Central memory CD8-positive, alpha-beta T cell (primary cell): ENCODE measurements around the gene MEX3D.

Experiments
- ATAC-seq: fragments of 150-1000 bp; cut with Tn5 transposase; replicated peaks from 2 replicates; pipeline ENCODE4 v1.10.0; 2022; ENCODE audit warnings: mild to moderate bottlenecking, moderate FRiP score, moderate number of reproducible peaks; ENCODE audit not compliant: poor library complexity, severe bottlenecking; ENCODE audit errors: extremely low read depth
- DNase-seq, 2 donors: peaks; one replicate each; pipeline ENCODE4 v3.0.0; 2021; ENCODE audit warnings: low spot score in 2 of 2
- H3K27ac Mint-ChIP-seq: one replicate; pipeline ENCODE4 v1.8.0; 2022; ENCODE audit warnings: low read depth, mild to moderate bottlenecking, moderate library complexity, mixed read lengths
- H3K27me3 Mint-ChIP-seq: one replicate; pipeline ENCODE4 v1.8.0; 2022; ENCODE audit warnings: mixed read lengths
- H3K36me3 Mint-ChIP-seq: one replicate; pipeline ENCODE4 v1.8.0; 2022; ENCODE audit warnings: mild to moderate bottlenecking, moderate library complexity, mixed read lengths; ENCODE audit not compliant: insufficient read depth
- H3K4me1 Mint-ChIP-seq: one replicate; pipeline ENCODE4 v1.8.0; 2022; ENCODE audit warnings: mixed read lengths
- H3K4me3 Mint-ChIP-seq: one replicate; pipeline ENCODE4 v1.8.0; 2022; ENCODE audit warnings: mild to moderate bottlenecking, moderate library complexity, mixed read lengths
- H3K9me3 Mint-ChIP-seq: one replicate; pipeline ENCODE4 v1.8.0; 2022; ENCODE audit warnings: mixed read lengths

Gene MEX3D

DNA sequence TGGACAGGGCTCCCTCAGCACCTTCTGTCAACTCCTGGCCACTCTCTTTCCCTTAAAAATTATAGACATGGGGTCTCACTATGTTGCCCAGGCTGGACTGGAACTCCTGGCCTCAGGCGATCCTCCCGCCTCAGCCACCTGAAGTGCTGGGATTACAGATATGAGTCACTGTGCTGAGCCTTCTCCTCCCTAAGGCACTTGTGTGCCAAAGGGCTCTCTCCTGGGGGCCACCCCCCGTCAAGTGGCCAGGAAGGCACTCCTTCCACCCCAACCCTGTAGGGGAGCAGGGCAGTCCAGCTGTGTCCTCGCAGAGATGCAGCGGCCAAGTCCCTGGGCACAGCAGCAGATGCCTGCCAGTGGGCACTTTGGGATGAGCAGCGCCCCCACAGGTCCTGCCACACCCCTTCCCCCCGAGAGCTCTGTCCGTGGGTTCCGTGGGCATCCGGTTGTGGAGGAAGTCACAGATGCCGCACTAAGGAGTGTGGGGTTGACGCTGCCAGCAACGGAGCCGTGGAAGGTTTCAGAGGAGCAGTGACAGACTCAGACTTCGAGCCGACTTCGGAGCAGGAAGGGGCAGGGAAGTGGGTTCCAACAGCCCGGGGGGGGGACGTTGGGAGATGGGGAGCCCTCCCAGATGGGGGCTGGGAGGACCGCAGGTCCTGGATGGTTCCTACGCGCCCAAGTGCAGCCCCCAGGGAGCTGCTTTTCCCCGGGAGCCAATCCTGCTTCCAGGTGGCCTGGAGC lies 40.4 kb upstream of the MEX3D start:
- Mint-ChIP-seq H3K9me3 (no peaks in the 10 kb centered on the region), H3K27me3 (no peaks in the 10 kb centered on the region), H3K4me3 (peak overlapping the region; percentile 79), H3K36me3 (peaks cover 19% of the 10 kb centered on the region), H3K4me1 (peaks cover 36% of the 10 kb centered on the region), H3K27ac (peak overlapping the region; percentile 78)
- ATAC-seq (no peak), DNase-seq (no peak)

DNA sequence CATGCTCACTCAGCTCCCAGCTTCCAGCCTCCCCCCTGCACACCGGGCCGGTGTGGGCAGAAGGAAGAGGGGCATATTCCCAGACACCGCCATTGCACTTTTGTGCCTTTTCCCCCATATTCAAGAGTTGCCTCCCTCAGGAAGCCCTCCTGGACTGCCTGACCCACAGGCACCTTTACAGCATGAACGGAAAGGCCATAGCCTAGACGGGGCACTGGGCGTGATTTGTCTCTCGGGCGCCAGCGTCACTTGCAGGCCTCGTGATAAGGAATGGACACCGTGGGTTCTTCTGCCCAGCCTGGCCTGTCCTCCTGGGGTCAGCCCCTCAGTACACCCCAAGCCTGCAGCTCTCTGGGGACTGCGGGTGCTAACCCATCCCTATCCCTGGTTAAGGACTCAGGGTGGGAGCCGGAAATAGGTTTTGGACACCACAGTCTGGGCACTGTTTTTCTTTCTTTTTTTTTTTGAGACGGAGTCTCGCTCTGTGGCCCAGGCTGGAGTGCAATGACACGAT lies 38.1 kb upstream of the MEX3D start:
- Mint-ChIP-seq H3K36me3 (peaks cover 25% of the 10 kb centered on the region), H3K4me3 (peak overlapping the region; percentile 97), H3K4me1 (peaks cover 43% of the 10 kb centered on the region), H3K27ac (peak overlapping the region; percentile 95), H3K9me3 (no peaks in the 10 kb centered on the region), H3K27me3 (no peaks in the 10 kb centered on the region)
- DNase-seq (no peak), ATAC-seq (no peak)

DNA sequence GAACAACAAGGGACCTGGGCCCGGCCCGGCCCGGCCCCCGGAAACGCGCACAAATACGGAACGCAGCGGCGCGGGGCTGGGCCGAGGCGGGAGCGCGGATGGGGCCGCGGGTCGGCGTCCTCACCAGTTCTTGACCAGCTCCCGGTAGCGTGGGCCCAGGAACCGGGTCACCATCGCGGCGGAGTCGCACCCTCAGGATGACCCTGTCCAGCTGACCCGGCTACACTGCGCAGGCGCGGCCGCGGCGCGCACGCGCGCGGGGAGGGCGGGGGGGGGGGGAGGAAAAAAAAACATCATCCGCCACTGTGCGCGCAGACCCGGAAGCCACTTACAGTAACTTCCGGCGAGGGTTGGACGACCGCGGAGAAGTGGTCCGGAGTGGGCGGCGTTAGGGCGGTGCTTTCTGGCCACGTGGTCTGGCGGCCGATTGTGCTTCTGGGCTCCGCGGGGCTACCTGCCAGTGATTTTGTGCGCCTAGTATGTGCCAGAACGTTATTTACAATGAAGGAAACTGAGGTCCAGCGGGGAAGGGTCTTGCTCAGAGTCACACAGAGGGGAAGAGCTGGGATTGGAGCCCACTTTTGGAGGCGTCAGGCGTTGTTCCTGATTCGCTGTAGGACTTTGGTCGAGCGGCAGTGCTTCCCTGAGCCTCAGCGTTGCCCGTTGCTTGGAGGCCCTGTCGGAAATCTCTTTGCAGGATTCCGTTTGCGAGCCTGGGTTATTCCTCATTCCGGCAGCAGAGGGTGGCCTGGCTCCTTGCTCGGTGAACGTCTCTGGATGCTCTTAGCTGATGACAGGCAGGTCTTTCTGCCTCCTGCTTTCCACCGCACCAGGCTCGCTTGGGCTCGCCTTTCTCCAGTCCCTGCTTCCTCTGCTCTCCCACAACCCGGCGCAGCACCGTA lies 37.4 kb upstream of the MEX3D start, which contains the start of gene UQCR11:
Gene UQCR11, minus strand, starts transcription at position 227 of the 902 bp plus-strand sequence. Its CDS starts 53 bp downstream, at position 174.
- H3K4me1 Mint-ChIP-seq = peaks cover 43% of the 10 kb centered on the region
- H3K9me3 Mint-ChIP-seq = no peaks in the 10 kb centered on the region
- H3K27me3 Mint-ChIP-seq = no peaks in the 10 kb centered on the region
- ATAC-seq = peak; percentile 85
- H3K36me3 Mint-ChIP-seq = peaks cover 25% of the 10 kb centered on the region
- H3K4me3 Mint-ChIP-seq = peak within 1 kb of the TSS; percentile 97
- peak; percentile 79 to 86 for DNase-seq
- H3K27ac Mint-ChIP-seq = peak within 1 kb of the TSS; percentile 95

DNA sequence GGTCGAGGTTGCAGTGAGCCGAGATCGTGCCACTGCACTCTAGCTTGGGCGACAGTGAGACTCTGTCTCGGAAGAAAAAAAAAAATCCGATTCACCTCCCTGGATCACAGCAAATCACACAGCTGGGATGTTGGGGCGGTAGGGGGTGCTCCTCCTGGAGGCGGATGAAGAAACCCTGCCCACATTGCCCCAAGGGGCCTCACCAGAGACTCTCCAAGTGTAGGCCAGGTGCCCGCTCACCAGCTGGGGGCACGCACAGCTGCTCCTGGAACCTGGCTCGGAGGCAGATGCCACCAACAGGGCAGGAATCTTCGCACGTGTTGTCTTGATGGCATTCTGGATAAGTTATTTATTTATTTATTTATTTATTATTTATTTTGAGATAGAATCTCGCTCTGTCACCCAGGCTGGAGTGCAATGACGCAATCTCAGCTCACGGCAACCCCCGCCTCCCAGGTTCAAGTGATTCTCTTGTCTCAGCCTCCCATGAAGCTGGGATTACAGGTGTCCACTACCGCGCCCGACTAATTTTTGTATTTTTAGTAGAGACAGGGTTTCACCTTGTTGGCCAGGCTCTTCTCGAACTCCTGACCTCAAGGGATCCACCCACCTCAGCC lies 34.1 kb upstream of the MEX3D start:
- no peak overlapping the region for H3K4me3 Mint-ChIP-seq
- DNase-seq = no peak
- H3K9me3 Mint-ChIP-seq = no peaks in the 10 kb centered on the region
- H3K27me3 Mint-ChIP-seq = no peaks in the 10 kb centered on the region
- peaks cover 30% of the 10 kb centered on the region for H3K36me3 Mint-ChIP-seq
- H3K27ac Mint-ChIP-seq = no peak overlapping the region
- peaks cover 30% of the 10 kb centered on the region for H3K4me1 Mint-ChIP-seq
- no peak for ATAC-seq

DNA sequence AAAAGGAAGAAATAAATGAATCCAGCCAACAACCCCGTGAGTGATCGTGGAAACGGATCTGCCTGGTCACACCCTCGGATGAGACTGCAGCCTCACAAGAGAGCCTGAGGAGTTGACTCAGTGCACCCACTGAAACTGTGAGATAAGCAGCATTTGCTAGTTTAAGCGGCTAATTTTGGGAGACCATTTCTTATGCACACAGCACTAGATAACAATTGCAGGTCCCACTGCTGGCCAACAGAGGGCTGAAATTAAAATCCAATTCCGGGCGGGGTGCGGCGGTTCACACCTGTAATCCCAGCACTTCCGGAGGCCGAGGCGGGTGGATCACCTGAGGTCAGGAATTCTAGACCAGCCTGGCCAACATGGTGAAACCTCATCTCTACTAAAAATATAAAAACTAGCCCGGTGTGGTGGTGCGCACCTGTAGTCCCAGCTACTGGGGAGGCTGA lies 33.5 kb upstream of the MEX3D start:
- Mint-ChIP-seq H3K9me3 (no peaks in the 10 kb centered on the region), H3K27me3 (no peaks in the 10 kb centered on the region), H3K4me1 (peaks cover 27% of the 10 kb centered on the region), H3K27ac (no peak overlapping the region), H3K36me3 (peaks cover 34% of the 10 kb centered on the region), H3K4me3 (no peak overlapping the region)
- ATAC-seq = no peak
- no peak for DNase-seq

DNA sequence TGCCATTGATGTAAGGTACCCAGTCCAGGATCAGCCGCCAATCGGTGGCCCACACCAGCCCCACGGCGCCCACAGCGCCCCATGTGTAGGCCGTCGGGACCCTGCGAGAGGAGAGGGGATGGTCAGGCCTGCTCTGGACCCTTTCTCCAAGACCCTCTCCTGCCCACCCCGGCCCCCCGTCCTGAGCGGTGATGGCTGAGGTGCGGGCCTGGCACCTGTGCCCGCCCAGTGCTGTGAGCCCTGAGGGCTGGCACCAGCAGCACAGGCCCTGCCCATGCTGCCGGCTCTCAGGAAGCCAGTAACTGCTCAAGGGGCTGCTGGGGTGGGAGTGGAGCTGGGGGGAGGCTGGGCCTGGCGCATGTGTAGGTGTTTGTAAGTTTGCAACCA lies 31.3 kb upstream of the MEX3D start:
- Mint-ChIP-seq H3K4me1 (peaks cover 9% of the 10 kb centered on the region), H3K4me3 (no peak overlapping the region), H3K9me3 (no peaks in the 10 kb centered on the region), H3K36me3 (peaks cover 24% of the 10 kb centered on the region), H3K27me3 (no peaks in the 10 kb centered on the region), H3K27ac (no peak overlapping the region)
- no peak for DNase-seq
- no peak for ATAC-seq

DNA sequence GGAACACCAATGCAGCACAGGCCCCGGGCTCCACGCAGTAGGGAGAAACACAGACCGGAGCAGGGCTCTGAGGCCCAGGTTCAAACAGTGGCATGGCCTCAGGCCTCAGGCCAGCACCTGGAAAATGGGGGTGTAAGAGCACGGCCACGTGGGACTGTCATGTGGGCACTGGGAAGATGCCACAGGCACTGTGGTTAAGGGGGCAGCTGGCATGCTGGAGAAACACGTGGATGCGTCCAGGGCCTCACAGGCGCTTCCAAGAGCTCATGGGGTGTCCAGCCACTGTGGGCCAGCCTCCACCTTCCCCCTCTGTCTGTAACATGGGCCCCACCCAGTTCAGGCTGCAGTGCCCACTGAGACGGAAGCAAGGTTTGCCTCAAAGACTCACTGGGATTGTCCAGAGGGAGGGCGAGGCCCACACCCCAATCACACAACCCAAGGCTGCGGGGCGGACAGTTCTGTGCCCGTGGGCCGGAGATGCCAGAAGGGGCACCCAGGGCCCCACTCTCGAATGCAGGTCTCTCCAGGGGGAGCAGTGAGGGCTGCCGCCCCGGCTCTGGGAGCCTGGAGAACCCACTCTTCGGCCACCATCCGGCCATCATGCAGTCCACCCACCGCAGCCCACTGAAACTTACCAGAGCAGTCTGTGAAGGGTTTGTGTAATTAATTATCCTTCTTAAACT lies 30.8 kb upstream of the MEX3D start:
- Mint-ChIP-seq H3K36me3 (peaks cover 22% of the 10 kb centered on the region), H3K27me3 (no peaks in the 10 kb centered on the region), H3K4me3 (no peak overlapping the region), H3K27ac (no peak overlapping the region), H3K4me1 (peaks cover 7% of the 10 kb centered on the region), H3K9me3 (no peaks in the 10 kb centered on the region)
- no peak for DNase-seq
- ATAC-seq = no peak

DNA sequence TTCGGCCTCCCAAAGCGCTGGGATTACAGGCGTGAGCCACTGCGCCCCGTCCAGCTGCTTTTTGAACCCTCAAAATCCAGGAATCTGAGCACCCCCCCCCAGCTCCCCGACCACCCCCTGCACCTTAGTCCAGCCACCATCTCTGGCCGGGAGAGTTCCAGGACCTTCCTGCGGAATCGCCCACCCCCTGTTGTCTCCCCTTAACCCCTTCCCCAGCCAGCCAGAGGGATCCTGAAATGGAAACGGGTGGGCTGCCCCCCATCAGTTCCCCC lies 25.3 kb upstream of the MEX3D start:
- Mint-ChIP-seq H3K4me1 (peaks cover 11% of the 10 kb centered on the region), H3K27ac (peak overlapping the region; percentile 87), H3K4me3 (peak overlapping the region; percentile 85), H3K36me3 (peaks cover 22% of the 10 kb centered on the region), H3K9me3 (no peaks in the 10 kb centered on the region), H3K27me3 (no peaks in the 10 kb centered on the region)
- ATAC-seq (no peak), DNase-seq (no peak)

DNA sequence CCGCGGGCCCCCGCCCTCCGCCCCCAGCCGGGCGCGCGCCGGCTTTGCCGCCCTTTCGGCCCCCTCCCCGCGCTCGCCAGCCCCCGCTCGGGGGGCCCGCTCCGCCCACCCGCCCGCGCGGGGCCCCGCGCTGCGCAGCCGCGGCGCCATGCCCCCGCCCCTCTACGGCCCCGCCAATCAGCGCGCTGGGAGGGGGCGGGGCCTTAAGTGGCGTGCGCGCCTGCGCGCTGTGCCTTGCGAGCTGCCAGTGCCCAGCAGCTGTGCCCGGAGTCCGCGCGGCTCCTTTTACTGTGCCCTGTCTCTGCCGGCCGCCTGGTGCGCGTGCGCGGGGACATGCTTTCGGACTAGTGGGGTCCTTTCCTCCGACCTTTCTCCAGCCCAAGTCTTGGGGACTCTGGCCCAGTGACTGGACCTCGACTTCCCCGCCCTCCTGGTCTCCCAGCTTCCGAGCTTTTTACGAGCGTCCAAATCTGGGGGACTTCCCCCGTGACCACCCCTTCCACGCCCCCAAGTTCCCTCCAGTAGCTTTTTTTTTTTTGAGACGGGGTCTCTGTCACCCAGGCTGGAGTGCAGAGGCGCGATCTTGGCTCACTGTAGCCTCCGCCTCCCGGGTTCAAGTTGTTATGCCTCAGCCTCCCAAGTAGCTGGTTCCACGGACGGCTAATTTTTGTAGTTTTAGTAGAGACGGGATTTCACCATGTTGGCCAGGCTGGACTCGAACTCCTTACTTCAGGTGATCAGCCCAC lies 24.8 kb upstream of the MEX3D start, which contains the start of gene MBD3:
Gene MBD3, minus strand, starts transcription at position 111 of the 746 bp plus-strand sequence. CDS start 234 bp downstream, outside the sequence.
- peak; percentile 72 to 76 for DNase-seq
- Mint-ChIP-seq H3K27ac (peak within 1 kb of the TSS; percentile 87), H3K9me3 (no peaks in the 10 kb centered on the region), H3K4me1 (peaks cover 11% of the 10 kb centered on the region), H3K36me3 (peaks cover 20% of the 10 kb centered on the region), H3K27me3 (no peaks in the 10 kb centered on the region), H3K4me3 (peak within 1 kb of the TSS; percentile 85)
- ATAC-seq = peak; percentile 74

DNA sequence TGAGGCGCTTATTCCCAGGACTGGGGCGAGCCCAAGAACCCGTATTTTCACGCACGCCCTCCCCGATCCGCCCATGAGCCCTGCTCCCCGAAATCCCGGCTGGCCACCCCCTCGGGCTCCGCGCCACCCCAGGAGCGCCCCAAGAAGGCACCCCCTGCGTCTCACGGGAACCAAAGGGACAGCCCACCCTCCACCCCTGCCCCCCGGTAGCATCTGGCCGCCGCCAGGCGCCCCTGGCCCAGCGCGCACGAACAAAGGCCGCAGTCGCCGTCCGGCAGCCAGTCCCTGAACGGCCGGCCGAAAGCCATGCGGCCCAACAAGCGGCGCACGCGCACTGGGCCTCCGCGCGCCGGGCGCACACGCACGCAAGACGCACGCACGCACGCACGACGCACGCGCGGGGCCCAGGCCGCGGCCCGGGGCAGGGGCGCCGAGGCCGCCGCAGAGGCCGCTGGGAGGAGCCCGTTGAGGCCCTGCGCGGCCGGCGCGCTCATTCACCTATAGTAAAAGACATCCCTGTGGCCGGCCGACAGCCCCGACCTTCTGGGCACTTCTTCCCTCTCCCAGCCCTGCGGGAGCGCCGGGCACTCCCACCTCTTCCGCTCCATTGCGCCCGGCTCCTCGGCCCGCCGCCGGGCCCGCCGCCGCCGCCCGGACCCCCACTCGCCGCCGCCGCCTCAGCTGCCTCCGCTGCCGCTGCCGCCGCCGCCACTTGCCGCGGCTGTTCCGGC lies 24.1 kb upstream of the MEX3D start:
- DNase-seq = peak; percentile 63 to 73

DNA sequence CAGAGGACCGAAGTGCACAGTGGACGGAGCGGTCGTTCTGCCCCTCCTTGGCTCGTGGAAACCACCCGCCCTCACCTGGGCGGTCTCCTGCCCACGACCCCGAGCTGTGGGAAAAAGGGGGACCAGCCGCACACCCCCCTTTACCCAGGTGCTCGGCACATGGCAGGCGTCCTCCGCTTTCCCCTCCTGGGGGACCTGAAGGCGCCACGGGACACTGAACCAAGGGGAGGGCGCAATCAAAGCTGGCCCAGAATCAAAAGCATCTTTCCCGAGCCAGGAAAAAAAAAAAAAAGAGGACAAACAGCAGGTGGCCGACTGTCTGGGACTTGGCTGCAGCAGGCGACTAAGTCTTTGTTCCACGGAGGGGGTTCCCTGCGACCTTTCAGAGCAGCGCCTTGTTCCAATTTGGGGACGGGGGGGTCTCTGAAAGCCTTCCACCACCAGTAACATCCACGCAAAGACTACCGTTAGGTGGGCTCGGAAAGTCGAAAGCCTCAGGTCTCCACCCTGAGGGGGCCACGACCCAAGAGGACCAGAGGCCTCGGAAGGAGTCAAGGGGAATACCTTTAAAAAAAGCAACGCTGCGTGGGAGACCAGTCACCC lies 23.4 kb upstream of the MEX3D start:
- Mint-ChIP-seq H3K27ac (peak overlapping the region; percentile 74), H3K4me1 (peaks cover 11% of the 10 kb centered on the region), H3K36me3 (peaks cover 13% of the 10 kb centered on the region), H3K9me3 (no peaks in the 10 kb centered on the region), H3K27me3 (no peaks in the 10 kb centered on the region), H3K4me3 (peak overlapping the region; percentile 85)
- ATAC-seq (no peak), DNase-seq (no peak)

More for the DNA sequence above, 24.1 kb upstream of the MEX3D start:
- H3K4me1 Mint-ChIP-seq = peaks cover 11% of the 10 kb centered on the region
- ATAC-seq = peak; percentile 85
- H3K36me3 Mint-ChIP-seq = peaks cover 17% of the 10 kb centered on the region
- peak overlapping the region; percentile 85 for H3K4me3 Mint-ChIP-seq
- peak overlapping the region; percentile 87 for H3K27ac Mint-ChIP-seq
- H3K27me3 Mint-ChIP-seq = no peaks in the 10 kb centered on the region
- no peaks in the 10 kb centered on the region for H3K9me3 Mint-ChIP-seq
